Keratinocyte (primary cell): ENCODE data around the gene NAA10.

Experiments used
- CTCF ChIP-seq, 3 experiments: IDR thresholded peaks in 1 of 3; conservative IDR thresholded peaks in 1 of 3; optimal IDR thresholded peaks in 1 of 3; 2 replicates in 2 of 3; 3 replicates in 1 of 3; pipeline versions ENCODE3 to v1.5.1; 2011; ENCODE audit warnings: low read length in 3 of 3, mild to moderate bottlenecking in 3 of 3, moderate library complexity in 2 of 3, control low read depth in 1 of 3, inconsistent platforms in 1 of 3; ENCODE audit not compliant: insufficient read depth in 2 of 3; ENCODE audit errors: extremely low read depth in 1 of 3
- EZH2 ChIP-seq: IDR thresholded peaks from one replicate; pipeline ENCODE4 v1.6.1; 2012; ENCODE audit warnings: inconsistent platforms, mild to moderate bottlenecking, low read length, moderate library complexity

GRCh38 chrX:153958605-153959004, 23.8 kb upstream of the NAA10 start:
- TF ChIP-seq EZH2 (no peak), CTCF (optimal IDR thresholded peaks at IDR 0.05 in 1 of 3, IDR thresholded peaks at IDR 0.05 in 1 of 3, conservative IDR thresholded peaks at IDR 0.05 in 1 of 3; ENCODE audit: extremely low read depth in 1 of 3, insufficient read depth in 2 of 3, low read length in 3 of 3) (no peak)
